Measurements from ENCODE around the gene CHP2.
"Not testable (repeated sequence)": the region's sequence is repeated elsewhere in the genome, so short reads cannot be mapped to it uniquely, and the experiment has no call there.

Gene CHP2

GRCh38 chr16:23729503-23730424 lies 25.1 kb upstream of the CHP2 start:
- FAIRE-seq: no peak
- no peak for DNase-seq (ENCODE audit: insufficient read length, low spot score)
- no peak for TF ChIP-seq CTCF (IDR thresholded peaks at IDR 0.05; ENCODE audit: insufficient read depth, missing control alignments)

GRCh38 chr16:23734176-23734893 lies 20.5 kb upstream of the CHP2 start:
- TF ChIP-seq CTCF (IDR thresholded peaks at IDR 0.05; ENCODE audit: insufficient read depth, missing control alignments): no peak
- FAIRE-seq (no peak), DNase-seq (ENCODE audit: insufficient read length, low spot score) (no peak)

- DNase-seq (ENCODE audit: insufficient read length, low spot score); FAIRE-seq: not testable (repeated sequence)
Observed at GRCh38 chr16:23737423-23738028, 17.3 kb upstream of the CHP2 start.

GRCh38 chr16:23739516-23739915 lies 15.3 kb upstream of the CHP2 start:
- no peak for TF ChIP-seq CTCF (IDR thresholded peaks at IDR 0.05; ENCODE audit: insufficient read depth, missing control alignments)
- FAIRE-seq (no peak), DNase-seq (ENCODE audit: insufficient read length, low spot score) (no peak)

- no peak for FAIRE-seq
- DNase-seq (ENCODE audit: insufficient read length, low spot score): no peak
- no peak for TF ChIP-seq CTCF (IDR thresholded peaks at IDR 0.05; ENCODE audit: insufficient read depth, missing control alignments)
Observed at GRCh38 chr16:23741675-23742303, 13.0 kb upstream of the CHP2 start.

- DNase-seq (ENCODE audit: insufficient read length, low spot score) (no peak), FAIRE-seq (no peak)
- TF ChIP-seq CTCF (IDR thresholded peaks at IDR 0.05; ENCODE audit: insufficient read depth, missing control alignments): no peak
Observed at GRCh38 chr16:23742766-23743165, 12.1 kb upstream of the CHP2 start.

GRCh38 chr16:23745263-23745662 lies 9.6 kb upstream of the CHP2 start:
- FAIRE-seq: no peak

More at GRCh38 chr16:23745263-23745662, 9.6 kb upstream of the CHP2 start:
- no peak for DNase-seq (ENCODE audit: insufficient read length, low spot score)
- TF ChIP-seq CTCF (IDR thresholded peaks at IDR 0.05; ENCODE audit: insufficient read depth, missing control alignments): no peak

Data from D721Med (cell line).